ENCODE data around the gene ADAT1.

DNA sequence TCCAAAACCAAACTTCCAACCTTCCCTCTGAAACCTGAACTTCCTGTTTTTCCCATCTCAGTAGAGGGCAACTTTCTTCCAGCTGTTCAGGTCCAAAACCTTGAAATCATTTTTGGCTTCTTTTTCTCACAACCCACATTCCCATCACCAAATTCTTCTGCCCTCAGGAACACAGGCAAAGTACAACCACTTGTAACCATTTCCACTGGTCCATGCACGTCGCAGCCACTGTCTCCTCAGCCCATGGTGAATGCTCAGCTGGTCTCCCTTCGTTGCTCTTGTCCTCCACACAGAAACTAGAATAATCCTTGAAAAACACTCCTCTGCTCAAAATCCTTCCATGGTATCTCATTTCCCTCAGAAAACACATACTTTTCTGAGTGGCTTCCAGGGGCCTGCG is 3.7 kb upstream of the ADAT1 start:
- TF ChIP-seq CTCF (IDR thresholded peaks at IDR 0.05; ENCODE audit: borderline replicate concordance, extremely low read depth, low read length, poor library complexity, severe bottlenecking), result no peak
- no peak for TF ChIP-seq EZH2 (IDR thresholded peaks at IDR 0.05; ENCODE audit: borderline replicate concordance, low read depth, low read length, severe bottlenecking)

Measured in DND-41 (cell line).